ENCODE measurements around the gene ZNF22. TPM values are rescaled to one million over a fixed set of nuclear protein-coding genes. Genes with fewer than 3 reads are reported as not detected.

Gene ZNF22
- total RNA-seq (10 to 100 TPM; 11.2 to 15.9 (median 14.3) TPM), polyA plus RNA-seq (10 to 100 TPM in 1 of 3 donors, 1 to 10 TPM in 2; 5.9 to 12.8 (median 8.1) TPM)
- long read RNA-seq, donor 1, transcript ZNF22-201 (2 exons, 2,551 nt) = major isoform, 7 of 7 reads
- long read RNA-seq, donor 1, partial matches to known transcripts = 0 of 7 reads
- long read RNA-seq, donor 1, other reads (novel, unspliced or antisense) = 0 of 7 reads
- long read RNA-seq, donor 2, transcript ZNF22-201 (2 exons, 2,551 nt) = major isoform, 36 of 39 reads
- long read RNA-seq, donor 2, partial matches to known transcripts = 0 of 39 reads
- long read RNA-seq, donor 2, other reads (novel, unspliced or antisense) = 3 of 39 reads

DNA sequence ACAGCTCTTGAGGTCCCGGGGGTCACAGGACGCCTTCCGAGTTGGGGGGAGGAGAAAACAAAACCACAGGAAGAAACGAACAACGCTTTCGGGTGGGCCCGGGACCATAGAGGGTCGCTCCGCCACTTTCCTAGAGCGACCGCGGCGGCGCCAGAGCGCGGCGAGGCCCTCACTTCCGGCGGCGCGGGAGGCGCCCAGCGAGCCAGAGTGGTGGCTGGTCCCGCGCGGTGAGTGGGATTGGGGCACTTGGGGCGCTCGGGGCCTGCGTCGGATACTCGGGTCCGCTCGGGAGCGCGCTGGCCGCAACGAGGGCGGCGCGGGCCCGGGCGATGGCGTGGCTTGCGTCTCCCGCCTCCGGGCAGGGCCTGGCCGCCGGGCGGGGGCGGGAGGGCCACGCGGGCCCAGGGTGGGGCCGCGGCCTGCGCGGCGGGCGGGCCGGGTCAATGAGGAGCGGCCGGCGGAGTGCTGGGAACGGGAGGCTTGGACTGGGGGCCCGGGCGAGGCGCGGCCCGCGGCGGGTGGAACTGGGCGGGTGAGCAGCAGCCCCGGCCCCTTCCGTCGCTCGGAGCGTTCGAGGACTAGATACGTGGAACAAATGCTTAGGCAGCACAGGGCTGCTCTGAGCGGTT lies at the start of gene ZNF22:
ZNF22 (plus strand) TSS at position 172 of the 629 bp plus-strand sequence. CDS start 2,446 bp downstream, outside the sequence.
- ATAC-seq = peak; percentile 57 to 68 (median 67)

GRCh38 chr10:44951576-44952226 lies 49.0 kb upstream of the ZNF22 start:
- Histone ChIP-seq H3K27ac (no peak overlapping the region), H3K4me3 (no peak overlapping the region), H3K36me3 (ENCODE audit: insufficient read depth in 1 of 2, low read depth in 1 of 2) (peaks cover 0 to 22% of the 10 kb centered on the region in 2 donors), H3K9me3 (no peaks in the 10 kb centered on the region), H3K27me3 (ENCODE audit: insufficient read depth in 3 of 3, low read length in 2 of 3) (no peaks in the 10 kb centered on the region), H3K4me1 (peaks cover 16% of the 10 kb centered on the region)
- TF ChIP-seq, protein P1, sequence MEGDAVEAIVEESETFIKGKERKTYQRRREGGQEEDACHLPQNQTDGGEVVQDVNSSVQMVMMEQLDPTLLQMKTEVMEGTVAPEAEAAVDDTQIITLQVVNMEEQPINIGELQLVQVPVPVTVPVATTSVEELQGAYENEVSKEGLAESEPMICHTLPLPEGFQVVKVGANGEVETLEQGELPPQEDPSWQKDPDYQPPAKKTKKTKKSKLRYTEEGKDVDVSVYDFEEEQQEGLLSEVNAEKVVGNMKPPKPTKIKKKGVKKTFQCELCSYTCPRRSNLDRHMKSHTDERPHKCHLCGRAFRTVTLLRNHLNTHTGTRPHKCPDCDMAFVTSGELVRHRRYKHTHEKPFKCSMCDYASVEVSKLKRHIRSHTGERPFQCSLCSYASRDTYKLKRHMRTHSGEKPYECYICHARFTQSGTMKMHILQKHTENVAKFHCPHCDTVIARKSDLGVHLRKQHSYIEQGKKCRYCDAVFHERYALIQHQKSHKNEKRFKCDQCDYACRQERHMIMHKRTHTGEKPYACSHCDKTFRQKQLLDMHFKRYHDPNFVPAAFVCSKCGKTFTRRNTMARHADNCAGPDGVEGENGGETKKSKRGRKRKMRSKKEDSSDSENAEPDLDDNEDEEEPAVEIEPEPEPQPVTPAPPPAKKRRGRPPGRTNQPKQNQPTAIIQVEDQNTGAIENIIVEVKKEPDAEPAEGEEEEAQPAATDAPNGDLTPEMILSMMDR (IDR thresholded peaks at IDR 0.05) = no peak
- whole genome bisulfite sequencing, 3 donors = 90 to 95% (median 91%) methylated on average over 7 of the region's 7 CpGs
- intact Hi-C loops (cut with DNase I) = no loop called here
- ATAC-seq (no peak), DNase-seq (no peak)

More for the DNA sequence above, at the start of gene ZNF22:
- TF ChIP-seq, protein P1 (IDR thresholded peaks at IDR 0.05) = no peak
- Histone ChIP-seq H3K27me3 (ENCODE audit: insufficient read depth in 3 of 3, low read length in 2 of 3) (no peaks in the 10 kb centered on the region), H3K9me3 (no peaks in the 10 kb centered on the region), H3K36me3 (ENCODE audit: insufficient read depth in 1 of 2, low read depth in 1 of 2) (peaks cover 5 to 23% of the 10 kb centered on the region in 2 donors), H3K27ac (peak within 1 kb of the TSS; percentile 89), H3K4me1 (peaks cover 34% of the 10 kb centered on the region), H3K4me3 (peak within 1 kb of the TSS; percentile 75)
- intact Hi-C loops (cut with DNase I) = loop anchor here in 1 of 2 donors (10.0 kb wide), 1 partner anchor 674 kb away; the partner anchor contains the start of gene ZFAND4
- DNase-seq = peak; percentile 76 to 84
- WGBS, 3 donors = 1 to 3% (median 1%) methylated on average over 49 to 79 of the region's 79 CpGs

- Histone ChIP-seq H3K4me3 (no peak overlapping the region), H3K4me1 (peaks cover 12% of the 10 kb centered on the region), H3K36me3 (ENCODE audit: insufficient read depth in 1 of 2, low read depth in 1 of 2) (peaks cover 0 to 24% of the 10 kb centered on the region in 2 donors), H3K27ac (no peak overlapping the region), H3K9me3 (no peaks in the 10 kb centered on the region), H3K27me3 (ENCODE audit: insufficient read depth in 3 of 3, low read length in 2 of 3) (no peaks in the 10 kb centered on the region)
- no peak for DNase-seq
- intact Hi-C loops (cut with DNase I) = no loop called here
- WGBS, 3 donors = 56 to 64% (median 62%) methylated on average over 2 of the region's 2 CpGs
- no peak for ATAC-seq
- TF ChIP-seq, protein P1 (IDR thresholded peaks at IDR 0.05) = no peak
These were observed 47.9 kb upstream of the ZNF22 start for GRCh38 chr10:44952779-44953231.

GRCh38 chr10:44954042-44954441 lies 46.7 kb upstream of the ZNF22 start:
- peaks cover 9% of the 10 kb centered on the region for H3K4me1 ChIP-seq
- TF ChIP-seq, protein P1 (IDR thresholded peaks at IDR 0.05) = no peak
- DNase-seq (no peak), ATAC-seq (no peak)
- no peaks in the 10 kb centered on the region for H3K27me3 ChIP-seq (ENCODE audit: insufficient read depth in 3 of 3, low read length in 2 of 3)
- H3K9me3 ChIP-seq = no peaks in the 10 kb centered on the region
- H3K4me3 ChIP-seq = no peak overlapping the region
- no peak overlapping the region for H3K27ac ChIP-seq
- peaks cover 0 to 24% of the 10 kb centered on the region in 2 donors for H3K36me3 ChIP-seq (ENCODE audit: insufficient read depth in 1 of 2, low read depth in 1 of 2)
- intact Hi-C loops (cut with DNase I) = no loop called here
